Activated T-cell treated with anti-CD3 and anti-CD28 coated beads, Interleukin-2, amount 50 U/mL, for 4 hours (primary cell): ENCODE results near the gene TCF3. TPM values are rescaled to one million over a fixed set of nuclear protein-coding genes. Genes with fewer than 3 reads are reported as not detected.

Experiments
- ATAC-seq, 2 donors: fragments of 200-7000 bp; cut with Tn5 transposase; one replicate each; pipeline ENCODE4 v1.10.0; 2021
- DNase-seq: peaks from one replicate; pipeline ENCODE4 v3.0.0-alpha.2; 2020
- H3K27me3 Mint-ChIP-seq: one replicate; pipeline ENCODE4 v1.8.0; 2021; ENCODE audit warnings: low read depth, mixed read lengths
- H3K36me3 Mint-ChIP-seq: one replicate; pipeline ENCODE4 v1.8.0; 2022; ENCODE audit warnings: mixed read lengths; ENCODE audit not compliant: insufficient read depth
- H3K4me1 Mint-ChIP-seq: one replicate; pipeline ENCODE4 v1.8.0; 2021; ENCODE audit warnings: low read depth, mixed read lengths
- H3K4me3 Mint-ChIP-seq: one replicate; pipeline ENCODE4 v1.8.0; 2021; ENCODE audit warnings: mild to moderate bottlenecking, moderate library complexity, mixed read lengths
- H3K9me3 Mint-ChIP-seq: one replicate; pipeline ENCODE4 v1.8.0; 2021; ENCODE audit warnings: mixed read lengths
- total RNA-seq, 3 donors: library from RNA; stranded (reverse); gene quantifications; one replicate each; pipeline ENCODE4 v1.2.1, GENCODE V29; 2021

TCF3 gene
- total RNA-seq, 3 donors from 2014 or later: 144 to 184 (median 153) TPM

GRCh38 chr19:1634242-1634937 lies 18.0 kb downstream of the TCF3 start:
- Mint-ChIP-seq H3K4me1 (peaks cover 4% of the 10 kb centered on the region), H3K27me3 (no peaks in the 10 kb centered on the region), H3K36me3 (peaks cover 5% of the 10 kb centered on the region), H3K9me3 (no peaks in the 10 kb centered on the region), H3K4me3 (no peak overlapping the region)
- DNase-seq: no peak
- no peak for ATAC-seq

DNA sequence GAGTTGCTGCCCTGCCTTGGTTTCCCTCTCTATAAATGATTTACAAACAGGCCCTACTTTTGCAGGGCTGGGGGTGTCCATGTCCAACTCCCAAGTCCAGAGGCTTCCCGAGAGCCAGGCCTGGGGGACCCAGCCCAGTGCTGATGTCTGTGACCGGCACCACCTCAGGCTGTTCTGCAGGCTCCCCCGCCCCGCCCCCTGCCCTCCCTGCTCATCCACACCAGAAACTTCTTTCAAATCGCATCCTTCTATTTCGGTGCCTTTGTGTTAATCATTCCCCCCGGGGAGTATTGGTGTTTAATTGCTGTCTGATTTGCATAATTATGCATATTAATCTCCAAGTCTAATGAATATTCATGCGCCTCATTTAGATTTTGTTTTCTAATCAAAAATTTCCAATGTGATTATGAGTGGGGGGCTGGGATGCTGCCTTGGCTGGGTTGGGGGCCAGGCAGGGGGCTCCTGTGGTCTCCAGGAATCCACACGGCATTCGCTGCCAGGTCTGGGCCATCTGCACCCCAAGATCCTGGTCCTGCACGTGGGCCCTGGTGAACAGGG lies 19.1 kb downstream of the TCF3 start:
- DNase-seq (no peak), ATAC-seq (no peak)
- H3K4me3 Mint-ChIP-seq: no peak overlapping the region
- peaks cover under 1% of the 10 kb centered on the region for H3K36me3 Mint-ChIP-seq
- H3K27me3 Mint-ChIP-seq: no peaks in the 10 kb centered on the region
- no peaks in the 10 kb centered on the region for H3K9me3 Mint-ChIP-seq
- H3K4me1 Mint-ChIP-seq: no peaks in the 10 kb centered on the region

DNA sequence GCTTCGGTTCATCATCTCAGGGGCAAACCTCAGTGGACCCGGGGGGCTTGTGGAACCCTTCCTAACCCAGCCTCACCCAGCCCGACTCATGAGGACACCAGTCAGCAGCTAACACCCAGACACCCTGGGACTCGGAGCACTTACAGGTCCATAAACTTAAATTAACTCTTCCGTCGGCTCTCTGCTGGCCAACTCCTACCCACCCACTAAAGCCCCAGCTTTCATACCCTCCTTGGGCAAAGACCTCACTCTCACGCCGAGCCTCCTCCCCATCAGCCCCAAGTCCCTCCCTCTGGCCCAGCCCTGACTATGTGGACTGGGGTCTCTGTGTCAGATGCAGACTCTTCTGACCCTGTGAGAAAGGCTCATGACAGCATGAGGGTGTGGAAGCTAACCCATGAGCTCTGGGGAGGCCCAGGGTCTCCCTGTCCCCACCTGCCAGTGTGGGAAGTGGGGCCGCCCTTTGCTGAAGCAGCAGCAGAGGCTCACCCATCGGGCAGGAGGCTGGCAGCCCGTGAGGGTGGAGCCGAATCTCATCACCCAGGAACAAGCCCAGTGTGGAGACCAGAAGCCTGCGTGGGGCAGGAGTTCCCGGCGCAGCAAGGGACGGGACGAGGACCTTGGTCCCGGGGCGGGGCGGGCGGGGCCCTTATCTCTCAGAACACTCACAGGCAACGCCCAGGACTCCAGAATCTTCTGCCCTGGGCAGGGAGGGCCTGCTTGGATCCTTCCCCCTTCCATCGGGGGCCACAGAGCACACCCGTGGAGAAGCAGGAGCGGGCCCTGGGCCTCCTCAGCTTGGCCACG lies 19.8 kb downstream of the TCF3 start:
- H3K4me1 Mint-ChIP-seq: no peaks in the 10 kb centered on the region
- no peak overlapping the region for H3K4me3 Mint-ChIP-seq
- no peaks in the 10 kb centered on the region for H3K27me3 Mint-ChIP-seq
- ATAC-seq (no peak), DNase-seq (no peak)
- no peaks in the 10 kb centered on the region for H3K36me3 Mint-ChIP-seq
- H3K9me3 Mint-ChIP-seq: no peaks in the 10 kb centered on the region

GRCh38 chr19:1631557-1632100 lies 20.8 kb downstream of the TCF3 start:
- no peaks in the 10 kb centered on the region for H3K36me3 Mint-ChIP-seq

GRCh38 chr19:1630811-1631210 lies 21.6 kb downstream of the TCF3 start:
- Mint-ChIP-seq H3K9me3 (no peaks in the 10 kb centered on the region), H3K27me3 (no peaks in the 10 kb centered on the region), H3K4me1 (no peaks in the 10 kb centered on the region), H3K4me3 (no peak overlapping the region), H3K36me3 (peaks cover 3% of the 10 kb centered on the region)
- ATAC-seq (no peak), DNase-seq (no peak)

More at GRCh38 chr19:1631557-1632100, 20.8 kb downstream of the TCF3 start:
- ATAC-seq (no peak), DNase-seq (no peak)
- Mint-ChIP-seq H3K27me3 (no peaks in the 10 kb centered on the region), H3K4me1 (no peaks in the 10 kb centered on the region), H3K4me3 (no peak overlapping the region), H3K9me3 (no peaks in the 10 kb centered on the region)

DNA sequence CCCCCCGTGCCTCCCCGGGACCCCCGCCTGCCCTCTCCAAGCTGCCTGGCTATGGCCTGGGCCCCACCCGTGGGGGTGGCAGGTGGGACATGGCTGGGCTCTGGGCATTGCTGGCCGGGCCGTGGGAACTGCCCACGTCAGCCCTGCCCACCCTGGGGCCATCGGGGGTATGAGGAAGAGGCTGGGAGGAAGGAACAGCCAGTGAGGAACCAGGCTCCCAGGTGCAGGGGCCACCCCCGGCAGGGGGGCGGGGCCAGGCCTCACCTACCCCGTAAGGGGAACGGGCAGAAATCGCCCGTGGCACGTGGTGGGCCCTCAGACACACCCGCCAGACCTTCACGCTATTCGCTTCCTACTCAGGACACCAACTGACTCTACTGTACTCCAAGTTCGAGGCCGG lies 22.4 kb downstream of the TCF3 start:
- H3K4me1 Mint-ChIP-seq: no peaks in the 10 kb centered on the region
- no peaks in the 10 kb centered on the region for H3K27me3 Mint-ChIP-seq
- H3K36me3 Mint-ChIP-seq: peaks cover 4% of the 10 kb centered on the region
- ATAC-seq (no peak), DNase-seq (no peak)
- no peak overlapping the region for H3K4me3 Mint-ChIP-seq
- no peaks in the 10 kb centered on the region for H3K9me3 Mint-ChIP-seq

- H3K9me3 Mint-ChIP-seq: no peaks in the 10 kb centered on the region
- H3K4me1 Mint-ChIP-seq: no peaks in the 10 kb centered on the region
- peaks cover 4% of the 10 kb centered on the region for H3K36me3 Mint-ChIP-seq
- no peak overlapping the region for H3K4me3 Mint-ChIP-seq
- ATAC-seq: no peak
- H3K27me3 Mint-ChIP-seq: no peaks in the 10 kb centered on the region
- no peak for DNase-seq
Observed at GRCh38 chr19:1629256-1629808, 23.1 kb downstream of the TCF3 start.

DNA sequence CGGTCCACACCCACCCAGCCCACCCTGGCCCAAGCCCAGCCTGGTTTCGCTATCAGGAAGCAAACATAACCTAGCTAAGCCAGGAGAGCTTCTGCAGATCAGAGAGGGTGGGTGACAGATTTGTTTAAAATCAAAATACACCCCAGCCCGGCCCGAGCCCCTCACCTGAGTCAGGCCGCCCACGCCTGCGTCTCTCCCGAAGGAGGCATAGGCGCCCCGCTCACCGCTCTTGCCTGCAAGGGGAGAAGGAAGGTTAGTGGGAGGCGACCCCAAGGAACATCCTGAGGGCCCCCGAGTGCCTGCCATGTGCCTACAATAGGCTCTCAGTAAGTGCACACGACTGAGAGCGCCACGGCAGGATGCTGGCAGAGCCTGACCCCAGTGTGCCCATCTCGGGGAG lies 25.2 kb downstream of the TCF3 start:
- no peaks in the 10 kb centered on the region for H3K9me3 Mint-ChIP-seq
- no peaks in the 10 kb centered on the region for H3K27me3 Mint-ChIP-seq
- H3K4me3 Mint-ChIP-seq: no peak overlapping the region
- DNase-seq: no peak
- no peaks in the 10 kb centered on the region for H3K4me1 Mint-ChIP-seq
- peaks cover 7% of the 10 kb centered on the region for H3K36me3 Mint-ChIP-seq
- ATAC-seq: no peak

GRCh38 chr19:1626417-1627010 lies 25.9 kb downstream of the TCF3 start:
- peaks cover 7% of the 10 kb centered on the region for H3K36me3 Mint-ChIP-seq
- H3K4me3 Mint-ChIP-seq: no peak overlapping the region
- no peaks in the 10 kb centered on the region for H3K4me1 Mint-ChIP-seq
- no peak for ATAC-seq
- no peak for DNase-seq
- no peaks in the 10 kb centered on the region for H3K27me3 Mint-ChIP-seq
- no peaks in the 10 kb centered on the region for H3K9me3 Mint-ChIP-seq

- ATAC-seq: peak; percentile 69 to 87
- Mint-ChIP-seq H3K36me3 (peaks cover 7% of the 10 kb centered on the region), H3K9me3 (no peaks in the 10 kb centered on the region), H3K27me3 (no peaks in the 10 kb centered on the region), H3K4me3 (no peak overlapping the region), H3K4me1 (no peaks in the 10 kb centered on the region)
- peak; percentile 47 for DNase-seq
Observed at GRCh38 chr19:1624458-1624857, 28.0 kb downstream of the TCF3 start.

DNA sequence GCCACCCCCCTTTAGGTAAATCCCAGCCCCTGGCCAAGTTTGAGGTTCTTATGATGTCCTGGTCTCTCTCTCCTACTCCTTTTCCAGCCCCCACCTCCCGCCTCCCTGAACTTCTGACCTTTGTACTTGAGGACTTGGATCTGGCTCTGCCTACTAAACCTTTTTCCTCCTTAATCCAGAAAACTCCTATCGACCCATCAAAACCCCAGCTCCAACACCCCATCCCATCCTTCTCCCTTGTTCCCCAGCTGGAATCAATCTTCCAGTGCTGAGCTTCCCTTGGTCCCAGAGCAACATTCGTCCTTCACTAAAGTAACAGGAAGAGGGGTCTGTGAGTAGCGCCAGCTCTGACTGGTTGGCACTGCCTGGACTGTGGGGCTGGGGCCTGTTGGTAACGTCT lies 29.9 kb downstream of the TCF3 start:
- DNase-seq (no peak), ATAC-seq (no peak)
- H3K4me1 Mint-ChIP-seq: peaks cover 6% of the 10 kb centered on the region
- H3K36me3 Mint-ChIP-seq: peaks cover 10% of the 10 kb centered on the region
- H3K9me3 Mint-ChIP-seq: no peaks in the 10 kb centered on the region
- H3K4me3 Mint-ChIP-seq: no peak overlapping the region
- no peaks in the 10 kb centered on the region for H3K27me3 Mint-ChIP-seq

GRCh38 chr19:1622007-1622406 lies 30.4 kb downstream of the TCF3 start:
- H3K27me3 Mint-ChIP-seq: no peaks in the 10 kb centered on the region
- DNase-seq (no peak), ATAC-seq (no peak)
- H3K4me3 Mint-ChIP-seq: no peak overlapping the region
- peaks cover 8% of the 10 kb centered on the region for H3K4me1 Mint-ChIP-seq
- H3K9me3 Mint-ChIP-seq: no peaks in the 10 kb centered on the region
- peaks cover 12% of the 10 kb centered on the region for H3K36me3 Mint-ChIP-seq

- no peak for ATAC-seq
- H3K4me1 Mint-ChIP-seq: peaks cover 12% of the 10 kb centered on the region
- H3K36me3 Mint-ChIP-seq: peaks cover 15% of the 10 kb centered on the region
- H3K9me3 Mint-ChIP-seq: no peaks in the 10 kb centered on the region
- no peaks in the 10 kb centered on the region for H3K27me3 Mint-ChIP-seq
- H3K4me3 Mint-ChIP-seq: no peak overlapping the region
- DNase-seq: no peak
Observed at GRCh38 chr19:1621574-1621973, 30.8 kb downstream of the TCF3 start.

DNA sequence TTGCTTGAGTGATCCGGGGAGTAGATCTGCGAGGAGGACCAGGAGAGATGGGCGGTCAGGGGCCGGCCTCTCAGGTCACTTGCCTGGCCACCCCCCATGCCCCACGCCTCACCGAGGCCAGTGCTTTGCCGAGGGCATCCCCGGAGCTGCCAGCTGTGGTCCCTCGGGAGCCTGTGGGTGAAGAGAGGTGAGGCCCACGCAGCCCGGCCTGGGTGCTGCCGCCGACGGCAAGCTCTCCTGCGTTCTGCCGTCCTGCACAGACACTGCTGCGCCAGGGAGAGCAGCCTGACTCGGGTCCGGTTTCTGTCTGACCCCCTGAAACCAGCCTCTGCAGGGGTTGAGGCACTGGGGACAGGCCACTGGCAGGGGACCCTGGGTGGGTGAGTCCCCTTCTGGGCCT lies 31.4 kb downstream of the TCF3 start:
- H3K4me3 Mint-ChIP-seq: no peak overlapping the region
- H3K36me3 Mint-ChIP-seq: peaks cover 14% of the 10 kb centered on the region
- H3K27me3 Mint-ChIP-seq: no peaks in the 10 kb centered on the region
- peaks cover 12% of the 10 kb centered on the region for H3K4me1 Mint-ChIP-seq
- no peak for DNase-seq
- ATAC-seq: no peak
- H3K9me3 Mint-ChIP-seq: no peaks in the 10 kb centered on the region
